ENCODE data around the gene CTNNA2. TPM values are rescaled to one million over a fixed set of nuclear protein-coding genes. Genes with fewer than 3 reads are reported as not detected.

CTNNA2 gene
- total and polyA plus RNA-seq, 8 donors: 0.28 to 5.7 (median 0.44) TPM; not detected in 4

DNA sequence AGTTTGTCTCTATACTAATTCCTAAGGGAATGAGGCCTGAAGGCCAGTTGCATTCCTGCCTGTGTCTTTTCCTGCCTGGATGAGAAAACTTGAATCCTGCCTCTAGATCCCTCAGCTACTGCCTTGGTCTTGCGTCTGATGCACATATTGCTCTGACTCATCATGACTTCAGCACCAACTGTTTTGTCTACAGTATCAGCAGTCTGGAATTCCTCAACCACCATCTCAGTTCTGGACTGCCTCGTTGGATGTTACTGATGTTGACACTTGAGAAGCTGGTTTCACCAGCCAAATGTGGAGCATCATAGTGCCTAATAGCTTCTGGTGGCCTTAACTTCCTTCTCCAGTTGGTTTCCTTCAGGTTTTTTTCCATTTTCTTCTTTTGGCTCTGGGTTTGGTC, 211.0 kb downstream of the CTNNA2 start:
- no peak overlapping the region for H3K4me3 ChIP-seq
- H3K36me3 ChIP-seq: no peaks in the 10 kb centered on the region
- H3K9me3 ChIP-seq: no peaks in the 10 kb centered on the region
- TF ChIP-seq EP300 (IDR thresholded peaks at IDR 0.05) (no peak), POLR2AphosphoS5 (IDR thresholded peaks at IDR 0.05) (no peak), POLR2A (IDR thresholded peaks at IDR 0.05) (no peak)
- TF ChIP-seq, protein P1, sequence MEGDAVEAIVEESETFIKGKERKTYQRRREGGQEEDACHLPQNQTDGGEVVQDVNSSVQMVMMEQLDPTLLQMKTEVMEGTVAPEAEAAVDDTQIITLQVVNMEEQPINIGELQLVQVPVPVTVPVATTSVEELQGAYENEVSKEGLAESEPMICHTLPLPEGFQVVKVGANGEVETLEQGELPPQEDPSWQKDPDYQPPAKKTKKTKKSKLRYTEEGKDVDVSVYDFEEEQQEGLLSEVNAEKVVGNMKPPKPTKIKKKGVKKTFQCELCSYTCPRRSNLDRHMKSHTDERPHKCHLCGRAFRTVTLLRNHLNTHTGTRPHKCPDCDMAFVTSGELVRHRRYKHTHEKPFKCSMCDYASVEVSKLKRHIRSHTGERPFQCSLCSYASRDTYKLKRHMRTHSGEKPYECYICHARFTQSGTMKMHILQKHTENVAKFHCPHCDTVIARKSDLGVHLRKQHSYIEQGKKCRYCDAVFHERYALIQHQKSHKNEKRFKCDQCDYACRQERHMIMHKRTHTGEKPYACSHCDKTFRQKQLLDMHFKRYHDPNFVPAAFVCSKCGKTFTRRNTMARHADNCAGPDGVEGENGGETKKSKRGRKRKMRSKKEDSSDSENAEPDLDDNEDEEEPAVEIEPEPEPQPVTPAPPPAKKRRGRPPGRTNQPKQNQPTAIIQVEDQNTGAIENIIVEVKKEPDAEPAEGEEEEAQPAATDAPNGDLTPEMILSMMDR (IDR thresholded peaks at IDR 0.05): no peak
- H3K4me1 ChIP-seq: no peaks in the 10 kb centered on the region
- 48 to 76% (median 73%) methylated on average over 2 of the region's 2 CpGs for WGBS, 5 donors
- intact Hi-C loops (cut with DNase I; ENCODE audit: low total_unique reads): no loop called here
- no peak for DNase-seq
- no peaks in the 10 kb centered on the region for H3K27me3 ChIP-seq
- no peak overlapping the region for H3K27ac ChIP-seq

DNA sequence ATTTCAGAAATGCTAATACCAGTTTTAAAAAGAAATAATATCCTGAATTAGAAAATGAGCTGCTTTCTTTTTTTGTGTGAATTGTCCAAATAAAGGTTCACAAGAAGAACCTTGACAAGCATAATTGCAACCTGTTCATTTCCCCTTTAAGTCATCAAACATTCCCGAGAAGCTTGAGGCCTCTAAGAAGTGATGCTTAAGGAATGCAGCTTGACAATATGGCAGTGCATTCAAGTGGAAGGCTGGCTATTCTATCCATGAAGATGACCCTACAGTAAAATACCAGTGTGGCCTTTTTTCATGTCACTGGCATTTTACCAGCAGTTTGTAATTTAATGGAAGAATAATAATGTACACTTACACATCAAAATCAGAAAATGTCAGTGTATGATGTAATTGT, 216.7 kb downstream of the CTNNA2 start:
- no peak overlapping the region for H3K27ac ChIP-seq
- H3K4me1 ChIP-seq: no peaks in the 10 kb centered on the region
- no peaks in the 10 kb centered on the region for H3K36me3 ChIP-seq
- TF ChIP-seq POLR2AphosphoS5 (IDR thresholded peaks at IDR 0.05): no peak
- TF ChIP-seq POLR2A (IDR thresholded peaks at IDR 0.05): no peak
- TF ChIP-seq EP300 (IDR thresholded peaks at IDR 0.05): no peak
- 46 to 79% (median 71%) methylated on average over 1 of the region's 1 CpG for WGBS, 5 donors
- no peaks in the 10 kb centered on the region for H3K27me3 ChIP-seq
- intact Hi-C loops (cut with DNase I; ENCODE audit: low total_unique reads): no loop called here
- no peak for DNase-seq
- no peak overlapping the region for H3K4me3 ChIP-seq
- no peaks in the 10 kb centered on the region for H3K9me3 ChIP-seq

DNA sequence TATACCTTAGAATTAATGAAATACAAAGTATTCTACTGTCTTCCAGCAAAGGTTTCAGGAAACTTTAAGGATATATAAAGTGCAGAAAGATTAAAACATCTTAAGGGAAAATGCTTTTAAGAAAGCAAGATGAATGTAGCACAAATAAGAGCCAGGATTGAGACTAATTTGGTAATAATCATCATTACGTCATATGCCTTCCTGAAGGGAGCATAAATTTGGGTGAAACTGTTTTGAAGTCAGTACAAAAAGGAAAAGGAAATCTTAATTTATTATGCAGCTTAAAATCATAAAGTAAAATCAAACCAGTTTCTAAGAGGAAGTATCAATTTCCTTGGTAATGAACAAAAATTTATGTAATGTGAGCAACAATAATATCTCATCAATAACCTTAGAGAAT, 221.7 kb downstream of the CTNNA2 start:
- no peak overlapping the region for H3K4me3 ChIP-seq
- no peaks in the 10 kb centered on the region for H3K9me3 ChIP-seq
- no peaks in the 10 kb centered on the region for H3K27me3 ChIP-seq
- no peaks in the 10 kb centered on the region for H3K36me3 ChIP-seq
- intact Hi-C loops (cut with DNase I; ENCODE audit: low total_unique reads): no loop called here
- no peak overlapping the region for H3K27ac ChIP-seq
- TF ChIP-seq POLR2A (IDR thresholded peaks at IDR 0.05): no peak
- no peak for TF ChIP-seq POLR2AphosphoS5 (IDR thresholded peaks at IDR 0.05)
- TF ChIP-seq EP300 (IDR thresholded peaks at IDR 0.05): no peak
- TF ChIP-seq, protein P1 (IDR thresholded peaks at IDR 0.05): no peak
- WGBS, 5 donors: 74 to 89% (median 82%) methylated on average over 1 of the region's 1 CpG
- no peaks in the 10 kb centered on the region for H3K4me1 ChIP-seq
- DNase-seq: no peak

DNA sequence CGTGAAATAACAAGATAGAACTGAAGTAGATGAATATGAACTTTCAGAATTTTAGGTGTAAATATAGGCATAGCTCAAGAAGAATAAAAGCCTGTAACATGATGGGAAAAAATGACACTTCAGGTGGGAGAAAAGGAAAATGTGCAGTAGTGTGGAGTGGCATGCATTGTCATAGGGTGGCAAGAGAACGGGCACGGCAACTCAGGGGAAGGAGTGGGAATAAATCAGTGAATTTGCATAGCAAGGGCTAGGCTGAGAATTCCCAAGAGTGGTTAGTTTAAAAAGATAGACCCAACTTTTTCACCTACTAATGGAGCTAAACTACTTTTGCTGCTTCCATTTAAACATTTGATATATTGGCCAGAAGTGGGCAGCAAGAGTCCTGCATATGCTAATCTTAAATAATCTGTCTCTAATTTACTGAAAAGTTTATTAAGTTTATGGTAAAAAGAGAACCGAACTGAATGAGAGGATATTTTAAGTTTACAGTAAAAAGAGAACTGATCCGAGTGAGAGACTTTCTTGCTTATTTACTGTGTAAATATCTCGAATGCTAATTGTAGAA, 228.1 kb downstream of the CTNNA2 start:
- no peak for DNase-seq
- intact Hi-C loops (cut with DNase I; ENCODE audit: low total_unique reads): no loop called here
- H3K27ac ChIP-seq: no peak overlapping the region
- H3K36me3 ChIP-seq: no peaks in the 10 kb centered on the region
- no peaks in the 10 kb centered on the region for H3K4me1 ChIP-seq
- H3K4me3 ChIP-seq: no peak overlapping the region
- no peaks in the 10 kb centered on the region for H3K27me3 ChIP-seq
- no peak for TF ChIP-seq POLR2A (IDR thresholded peaks at IDR 0.05)
- no peak for TF ChIP-seq POLR2AphosphoS5 (IDR thresholded peaks at IDR 0.05)
- TF ChIP-seq, protein P1 (IDR thresholded peaks at IDR 0.05): peak in 1 of 7 experiments; percentile 11
- TF ChIP-seq EP300 (IDR thresholded peaks at IDR 0.05): no peak
- WGBS, 5 donors: 67 to 82% (median 71%) methylated on average over 6 of the region's 6 CpGs
- H3K9me3 ChIP-seq: no peaks in the 10 kb centered on the region

DNA sequence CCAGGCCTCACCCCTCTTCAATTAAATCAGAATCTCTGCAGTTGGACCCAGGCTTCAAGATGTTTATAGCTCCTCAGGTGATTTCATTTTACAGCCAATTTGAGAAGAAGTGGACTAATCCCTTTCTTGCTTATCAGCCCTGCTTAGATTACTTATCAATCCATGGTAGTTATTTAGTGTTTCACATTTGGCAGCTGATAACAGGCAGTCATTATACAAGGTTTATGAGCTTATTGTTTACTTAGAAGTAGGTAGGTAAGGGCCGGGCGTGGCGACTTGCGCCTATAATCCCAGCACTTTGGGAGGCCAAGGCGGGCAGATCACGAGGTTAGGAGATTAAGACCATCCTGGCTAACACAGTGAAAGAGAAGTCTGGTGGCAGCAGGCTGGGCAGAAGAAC, 237.5 kb downstream of the CTNNA2 start:
- intact Hi-C loops (cut with DNase I; ENCODE audit: low total_unique reads): no loop called here
- 35 to 71% (median 46%) methylated on average over 6 of the region's 6 CpGs for WGBS, 5 donors
- no peaks in the 10 kb centered on the region for H3K27me3 ChIP-seq

More for the DNA sequence above, 237.5 kb downstream of the CTNNA2 start:
- H3K27ac ChIP-seq: no peak overlapping the region
- peak in 1 of 2 donors; percentile 43 for DNase-seq
- H3K9me3 ChIP-seq: no peaks in the 10 kb centered on the region
- H3K36me3 ChIP-seq: no peaks in the 10 kb centered on the region
- no peak for TF ChIP-seq POLR2A (IDR thresholded peaks at IDR 0.05)
- TF ChIP-seq, protein P1 (IDR thresholded peaks at IDR 0.05): no peak
- no peak for TF ChIP-seq EP300 (IDR thresholded peaks at IDR 0.05)
- TF ChIP-seq POLR2AphosphoS5 (IDR thresholded peaks at IDR 0.05): no peak
- no peak overlapping the region for H3K4me3 ChIP-seq
- H3K4me1 ChIP-seq: peaks cover 0 to 5% (median 0%) of the 10 kb centered on the region in 4 donors
